AG04450 (cell line): ENCODE data around the gene TRIOBP. TPM values are rescaled to one million over a fixed set of nuclear protein-coding genes. Genes with fewer than 3 reads are reported as not detected.

Experiments
- CTCF ChIA-PET: fragments of 300-600, 350-600 bp; formaldehyde crosslinking; extraction: SDS; loops from one replicate; lab custom pipeline; 2022; ENCODE audit warnings: antibody characterized with exemption, inconsistent platforms; lab: Charles Lee
- POLR2A ChIA-PET: fragments of 350-600 bp; formaldehyde crosslinking; extraction: SDS; loops from one replicate; lab custom pipeline; 2021; ENCODE audit warnings: antibody characterized with exemption, inconsistent platforms; lab: Yijun Ruan, JAX
- DNase-seq: peaks from one replicate; pipeline ENCODE4 v3.0.0-alpha.2; 2011; ENCODE audit warnings: low read depth, low spot score
- H3K27ac ChIP-seq: one replicate; pipeline ENCODE4 v1.5.1; 2012; ENCODE audit warnings: low read depth, low read length, control low read depth
- H3K27me3 ChIP-seq: one replicate; pipeline ENCODE4 v1.6.0; 2012; ENCODE audit warnings: low read length; ENCODE audit not compliant: control insufficient read depth, insufficient read depth
- H3K4me3 ChIP-seq: 2 replicates; pipeline ENCODE4 v1.5.1; 2011; ENCODE audit warnings: mild to moderate bottlenecking, low read depth, low read length, control low read depth
- H3K9me3 ChIP-seq: 2 replicates; pipeline ENCODE4 v1.5.1; 2012; ENCODE audit warnings: low read length; ENCODE audit not compliant: control insufficient read depth, insufficient read depth
- CTCF ChIP-seq: IDR thresholded peaks from 2 replicates; pipeline ENCODE4 v1.5.1; 2011; ENCODE audit warnings: low read depth, low read length, control low read depth, inconsistent platforms
- polyA plus RNA-seq: library from polyadenylated mRNA; depleted of rRNA; stranded (reverse); fragments of >200 nt; gene quantifications from 2 replicates; pipeline ENCODE4 v1.2.3, GENCODE V29; 2011

TRIOBP gene
- polyA plus RNA-seq, 1 experiment: 37.0 TPM

- Histone ChIP-seq H3K9me3 (no peaks in the 10 kb centered on the region), H3K4me3 (no peak overlapping the region), H3K27me3 (no peaks in the 10 kb centered on the region), H3K27ac (no peak overlapping the region)
- no peak for TF ChIP-seq CTCF
- no peak for DNase-seq
- POLR2A ChIA-PET: no interaction called here
- CTCF ChIA-PET: no interaction called here
Measured at GRCh38 chr22:37701141-37701786, 4.4 kb downstream of the TRIOBP start.

GRCh38 chr22:37703906-37704305 lies 7.1 kb downstream of the TRIOBP start:
- no peak for DNase-seq
- POLR2A ChIA-PET: no interaction called here
- Histone ChIP-seq H3K27me3 (no peaks in the 10 kb centered on the region), H3K27ac (no peak overlapping the region), H3K4me3 (no peak overlapping the region), H3K9me3 (peaks cover under 1% of the 10 kb centered on the region; the same call in 1 of the 2 replicates)
- CTCF ChIA-PET: interaction anchor here (1.2 kb wide), 1 partner anchor 31 kb away, joined by 4 read pairs; no protein-coding TSS in a partner anchor
- TF ChIP-seq CTCF: no peak

- H3K9me3 ChIP-seq: peaks cover 6% of the 10 kb centered on the region; the same call in 1 of the 2 replicates
- no peak overlapping the region for H3K4me3 ChIP-seq
- POLR2A ChIA-PET: interaction anchor here (0.7 kb wide), 1 partner anchor 664 kb away, joined by 5 read pairs; no protein-coding TSS in a partner anchor
- H3K27me3 ChIP-seq: no peaks in the 10 kb centered on the region
- no peak for TF ChIP-seq CTCF
- no peak for DNase-seq
- H3K27ac ChIP-seq: no peak overlapping the region
- CTCF ChIA-PET: no interaction called here
Measured at GRCh38 chr22:37704645-37705044, 7.8 kb downstream of the TRIOBP start.

- ChIA-PET POLR2A (interaction anchor here (0.7 kb wide), 1 partner anchor 664 kb away, joined by 5 read pairs; no protein-coding TSS in a partner anchor), CTCF (no interaction called here)
- TF ChIP-seq CTCF: no peak
Measured at GRCh38 chr22:37705205-37705604, 8.4 kb downstream of the TRIOBP start.

GRCh38 chr22:37708580-37709444 lies 12.0 kb downstream of the TRIOBP start:
- DNase-seq: no peak
- CTCF ChIA-PET: interaction anchor here (0.7 kb wide), 1 partner anchor 26 kb away, joined by 6 read pairs; no protein-coding TSS in a partner anchor

More at GRCh38 chr22:37705205-37705604, 8.4 kb downstream of the TRIOBP start:
- Histone ChIP-seq H3K27ac (no peak overlapping the region), H3K9me3 (peaks cover 6% of the 10 kb centered on the region; the same call in 1 of the 2 replicates), H3K4me3 (no peak overlapping the region), H3K27me3 (no peaks in the 10 kb centered on the region)
- no peak for DNase-seq

More at GRCh38 chr22:37708580-37709444, 12.0 kb downstream of the TRIOBP start:
- H3K27me3 ChIP-seq: no peaks in the 10 kb centered on the region
- no peak overlapping the region for H3K27ac ChIP-seq
- H3K9me3 ChIP-seq: peaks cover 6% of the 10 kb centered on the region; the same call in 1 of the 2 replicates
- POLR2A ChIA-PET: interaction anchor here (0.7 kb wide), 1 partner anchor 109 kb away, joined by 5 read pairs; no protein-coding TSS in a partner anchor
- TF ChIP-seq CTCF: no peak
- no peak overlapping the region for H3K4me3 ChIP-seq
